Inferior parietal cortex (tissue), 1 donor: ENCODE results near the gene CDH19.

Experiments used
- DNase-seq: peaks from one replicate; pipeline ENCODE4 v3.0.0-alpha.2; 2016; ENCODE audit errors: extremely low spot score

CDH19 gene, protein sequence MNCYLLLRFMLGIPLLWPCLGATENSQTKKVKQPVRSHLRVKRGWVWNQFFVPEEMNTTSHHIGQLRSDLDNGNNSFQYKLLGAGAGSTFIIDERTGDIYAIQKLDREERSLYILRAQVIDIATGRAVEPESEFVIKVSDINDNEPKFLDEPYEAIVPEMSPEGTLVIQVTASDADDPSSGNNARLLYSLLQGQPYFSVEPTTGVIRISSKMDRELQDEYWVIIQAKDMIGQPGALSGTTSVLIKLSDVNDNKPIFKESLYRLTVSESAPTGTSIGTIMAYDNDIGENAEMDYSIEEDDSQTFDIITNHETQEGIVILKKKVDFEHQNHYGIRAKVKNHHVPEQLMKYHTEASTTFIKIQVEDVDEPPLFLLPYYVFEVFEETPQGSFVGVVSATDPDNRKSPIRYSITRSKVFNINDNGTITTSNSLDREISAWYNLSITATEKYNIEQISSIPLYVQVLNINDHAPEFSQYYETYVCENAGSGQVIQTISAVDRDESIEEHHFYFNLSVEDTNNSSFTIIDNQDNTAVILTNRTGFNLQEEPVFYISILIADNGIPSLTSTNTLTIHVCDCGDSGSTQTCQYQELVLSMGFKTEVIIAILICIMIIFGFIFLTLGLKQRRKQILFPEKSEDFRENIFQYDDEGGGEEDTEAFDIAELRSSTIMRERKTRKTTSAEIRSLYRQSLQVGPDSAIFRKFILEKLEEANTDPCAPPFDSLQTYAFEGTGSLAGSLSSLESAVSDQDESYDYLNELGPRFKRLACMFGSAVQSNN

DNA sequence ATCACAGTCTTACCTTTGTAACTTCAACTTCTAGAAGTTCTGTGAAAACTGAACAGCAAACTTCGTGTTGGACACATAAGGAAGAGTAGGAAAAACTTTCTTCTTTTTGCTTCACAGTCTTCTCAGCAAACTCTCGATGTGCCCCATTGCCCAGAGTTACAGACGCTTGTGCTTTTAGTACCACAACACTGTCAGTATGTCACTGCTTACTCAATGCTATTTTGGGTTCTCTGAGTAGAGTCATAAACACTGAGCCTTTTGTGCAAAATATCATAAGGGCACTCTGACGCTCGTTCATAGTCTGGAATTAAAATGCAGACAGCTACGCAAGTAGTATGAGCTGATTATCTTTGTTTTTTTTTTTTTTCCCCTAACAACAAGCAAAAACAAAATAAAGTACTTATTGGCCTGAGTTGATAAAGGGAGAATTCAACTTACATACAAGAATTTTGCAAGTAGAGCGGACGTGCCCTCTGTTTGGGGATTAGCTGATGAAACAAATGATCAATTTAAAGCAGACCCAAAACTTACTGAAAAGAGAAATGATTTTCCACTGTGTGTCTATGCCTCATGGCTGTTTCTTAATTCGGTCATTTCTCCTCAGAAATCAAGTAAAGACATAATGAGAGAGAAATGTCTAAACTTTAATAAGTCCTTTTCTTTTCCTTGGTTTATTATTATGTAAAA lies at the start of gene CDH19:
Gene CDH19, minus strand, starts transcription at position 150 of the 687 bp plus-strand sequence. CDS start 31,886 bp downstream, outside the sequence.
- DNase-seq = peak; percentile 77

DNA sequence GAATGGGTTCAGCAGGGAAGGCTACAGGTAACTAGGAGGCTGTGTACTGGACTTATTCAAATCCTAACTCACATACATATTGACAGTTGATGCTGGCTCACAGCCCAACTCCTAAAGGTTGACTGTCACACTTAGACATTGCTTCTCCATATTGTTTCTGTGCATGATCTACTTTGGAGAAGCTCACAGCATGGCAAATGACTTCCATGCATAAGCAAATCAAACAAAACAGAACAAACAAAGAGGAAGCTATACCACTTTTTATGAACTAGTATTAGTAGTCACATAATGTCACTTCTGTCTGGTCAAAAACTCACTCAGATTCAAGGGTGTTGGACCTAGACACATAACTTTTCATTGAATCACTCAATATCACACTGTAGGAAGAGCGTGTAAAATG lies 43.8 kb upstream of the CDH19 start:
- no peak for DNase-seq

DNA sequence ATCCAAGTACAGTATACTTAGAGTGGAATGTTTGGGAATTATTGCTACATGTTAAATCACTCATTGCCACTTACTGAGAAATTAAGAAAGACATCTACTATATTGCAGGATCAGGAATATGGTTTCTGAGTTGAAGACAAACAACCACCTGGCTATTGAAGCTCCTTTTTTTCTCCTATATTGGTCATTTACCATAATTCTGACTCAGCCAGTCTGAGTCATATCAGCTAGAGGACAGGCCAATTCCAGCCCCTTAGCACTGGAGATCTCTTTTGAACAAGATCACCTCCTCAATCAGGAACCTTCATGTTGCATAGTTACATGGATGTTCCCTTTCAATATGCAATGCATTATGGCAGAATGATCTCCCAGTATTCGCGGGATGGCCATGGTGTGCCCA lies 42.7 kb upstream of the CDH19 start:
- no peak for DNase-seq

DNA sequence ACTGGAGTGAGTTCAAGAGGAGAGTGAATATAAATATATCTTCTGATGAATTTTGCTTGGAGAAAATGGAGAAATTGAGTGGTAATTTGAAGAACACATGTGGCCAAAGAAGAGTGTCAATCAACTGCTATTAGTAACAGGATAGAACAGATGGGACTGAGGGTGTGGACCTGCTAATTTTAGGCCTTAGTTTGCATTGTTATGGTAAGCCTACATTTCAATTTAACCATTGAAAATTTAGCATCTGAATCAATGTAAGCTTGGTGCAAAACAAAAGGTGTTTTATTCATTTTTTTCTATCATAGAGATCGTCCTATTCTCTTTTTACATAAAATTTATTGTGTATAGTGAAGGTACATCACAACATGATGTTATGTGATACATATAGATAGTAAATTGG lies 42.1 kb upstream of the CDH19 start:
- no peak for DNase-seq

DNA sequence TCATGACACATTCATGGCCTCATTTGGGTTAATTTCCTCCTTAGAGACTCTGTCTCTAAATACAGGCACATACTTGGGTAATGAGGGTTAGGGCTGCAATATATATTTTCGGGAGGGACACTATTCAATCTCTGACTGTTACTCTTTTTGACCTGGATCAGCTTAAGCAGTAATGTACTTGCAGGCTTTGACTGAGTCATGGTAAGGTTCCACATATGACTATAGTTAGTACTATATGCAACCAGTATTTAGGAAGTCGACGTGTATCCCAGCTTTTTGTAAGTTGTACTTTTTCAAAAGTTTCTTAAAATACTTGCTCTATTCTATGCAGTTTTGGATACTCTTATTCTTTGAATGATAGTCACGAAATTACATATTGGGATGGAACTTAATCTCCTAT lies 37.2 kb upstream of the CDH19 start:
- DNase-seq = no peak

DNA sequence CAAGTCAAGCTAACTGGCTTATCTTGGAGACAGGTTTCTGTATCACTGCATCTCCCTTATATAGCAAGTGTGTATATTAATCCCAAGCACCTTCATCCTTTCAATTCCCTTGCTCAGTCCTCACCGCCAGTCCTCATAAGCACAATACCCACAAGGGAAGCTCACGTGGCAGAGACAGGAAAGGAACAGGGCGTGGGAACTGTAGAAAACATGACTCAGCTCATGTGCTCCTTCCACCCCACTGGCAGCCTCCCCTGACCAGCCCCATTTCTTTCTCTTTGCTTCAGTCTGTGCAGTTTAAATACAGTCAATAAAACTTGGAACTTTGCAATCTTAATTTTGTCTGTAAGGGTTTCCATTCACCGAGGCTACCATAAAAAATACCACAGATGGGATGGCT lies 36.5 kb upstream of the CDH19 start:
- no peak for DNase-seq

DNA sequence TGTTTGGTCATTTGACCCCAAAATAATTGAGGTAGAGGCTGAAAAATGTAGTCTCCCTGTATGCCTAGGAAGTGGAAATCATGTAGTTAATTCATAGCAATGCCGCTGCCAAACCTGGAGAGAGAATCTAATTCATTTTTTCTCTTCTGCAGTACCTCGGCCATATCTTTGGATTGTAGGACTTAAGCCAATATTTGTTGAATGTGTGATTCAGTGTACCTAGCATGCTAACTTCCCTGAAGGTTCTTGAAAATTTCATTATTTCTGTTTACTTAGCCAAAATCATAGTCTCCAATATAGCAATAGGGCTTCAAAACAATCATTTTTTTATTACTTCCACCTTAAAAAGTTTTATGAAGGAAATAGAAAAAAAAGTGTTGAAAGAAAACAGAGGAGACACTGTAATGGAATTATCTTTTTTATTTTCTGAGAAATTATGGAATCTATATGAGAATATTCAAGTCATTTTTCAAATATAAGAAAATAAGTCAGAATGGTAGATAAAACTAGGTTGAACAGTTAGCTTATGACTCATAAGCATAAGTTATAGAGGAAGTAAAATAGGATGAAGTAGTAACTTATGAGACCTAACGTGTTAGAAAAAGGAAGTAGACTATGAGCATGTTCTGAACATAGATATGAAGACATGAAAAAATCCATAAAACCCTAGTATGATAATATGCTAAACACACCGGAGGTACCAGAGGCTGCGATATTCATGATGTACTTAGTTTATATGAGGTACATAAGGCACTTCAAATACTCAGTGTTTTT lies 35.2 kb upstream of the CDH19 start:
- no peak for DNase-seq

DNA sequence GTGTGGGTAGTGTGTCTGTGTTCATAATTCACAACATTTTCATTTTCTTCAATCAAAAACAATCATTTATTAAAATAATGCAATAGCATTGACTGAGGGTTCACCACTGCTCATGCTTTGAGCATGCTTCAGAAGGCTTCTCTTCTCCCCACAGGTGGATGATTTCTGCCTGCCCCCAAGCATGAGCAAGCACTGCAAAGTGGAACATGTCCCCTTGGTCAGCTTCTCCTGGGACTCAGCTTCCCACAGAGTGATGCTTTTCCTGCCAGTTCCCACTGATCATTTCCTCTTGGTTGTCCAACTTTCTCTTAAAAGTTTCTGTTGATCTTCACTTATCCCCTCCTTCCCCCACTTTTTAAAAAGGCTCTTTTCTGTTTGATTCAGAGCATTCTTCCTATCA lies 31.5 kb upstream of the CDH19 start:
- DNase-seq = no peak

DNA sequence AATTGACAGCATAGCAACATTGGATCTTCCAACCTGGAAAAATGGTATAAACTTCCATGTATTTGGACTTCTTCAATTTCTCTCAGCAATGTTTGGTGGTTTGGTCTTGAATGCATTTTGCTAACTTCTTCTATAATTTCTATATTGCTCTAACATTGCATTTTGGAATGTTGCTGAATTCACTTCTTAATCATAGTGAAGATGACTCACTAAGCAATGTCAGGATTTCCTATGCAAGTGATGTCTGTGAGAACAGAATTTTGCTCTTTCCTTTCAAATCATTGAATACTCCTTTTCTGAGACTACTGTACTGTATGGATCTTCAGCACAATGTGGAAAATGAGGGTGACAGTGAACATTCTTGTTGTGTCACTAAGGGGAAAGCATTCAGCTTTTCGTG lies 28.9 kb upstream of the CDH19 start:
- no peak for DNase-seq

DNA sequence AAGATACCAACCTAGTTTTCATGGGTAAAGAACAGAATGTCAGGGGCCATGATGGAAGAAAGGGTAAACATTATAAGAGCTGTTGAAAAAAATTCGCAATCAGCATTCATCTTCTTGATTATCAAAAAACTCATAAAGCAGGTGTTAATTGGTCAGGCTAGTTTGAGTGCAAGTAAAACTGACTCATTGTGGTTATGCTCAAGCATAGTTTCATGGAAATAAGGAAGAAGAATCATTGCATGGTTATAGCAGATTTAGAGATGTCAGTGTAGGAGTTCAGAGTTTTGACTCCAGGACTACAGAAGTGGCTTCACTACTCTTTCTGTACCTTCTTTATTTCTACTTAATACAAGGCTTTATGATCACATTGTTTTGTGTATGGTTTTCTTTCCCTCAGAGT lies 26.9 kb upstream of the CDH19 start:
- no peak for DNase-seq

DNA sequence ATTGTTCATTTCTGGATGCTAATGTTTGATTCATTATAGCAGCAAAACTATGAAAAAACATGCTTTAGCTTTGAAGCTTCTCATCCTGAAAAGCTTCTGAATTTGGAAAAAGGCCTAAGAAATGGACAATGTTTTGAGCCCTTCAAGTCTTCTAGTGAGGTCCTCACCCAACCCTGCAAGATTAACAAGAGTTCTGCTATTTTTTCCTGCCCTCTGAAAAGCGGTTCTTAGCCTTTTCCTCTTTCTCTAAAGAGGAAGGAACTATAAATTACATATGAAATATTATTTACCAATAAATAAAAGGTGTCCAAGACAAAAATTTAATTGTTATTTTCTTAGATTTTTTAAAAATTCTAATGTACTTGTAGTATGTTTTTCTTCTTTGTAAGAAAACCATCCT lies 19.9 kb upstream of the CDH19 start:
- DNase-seq = no peak

DNA sequence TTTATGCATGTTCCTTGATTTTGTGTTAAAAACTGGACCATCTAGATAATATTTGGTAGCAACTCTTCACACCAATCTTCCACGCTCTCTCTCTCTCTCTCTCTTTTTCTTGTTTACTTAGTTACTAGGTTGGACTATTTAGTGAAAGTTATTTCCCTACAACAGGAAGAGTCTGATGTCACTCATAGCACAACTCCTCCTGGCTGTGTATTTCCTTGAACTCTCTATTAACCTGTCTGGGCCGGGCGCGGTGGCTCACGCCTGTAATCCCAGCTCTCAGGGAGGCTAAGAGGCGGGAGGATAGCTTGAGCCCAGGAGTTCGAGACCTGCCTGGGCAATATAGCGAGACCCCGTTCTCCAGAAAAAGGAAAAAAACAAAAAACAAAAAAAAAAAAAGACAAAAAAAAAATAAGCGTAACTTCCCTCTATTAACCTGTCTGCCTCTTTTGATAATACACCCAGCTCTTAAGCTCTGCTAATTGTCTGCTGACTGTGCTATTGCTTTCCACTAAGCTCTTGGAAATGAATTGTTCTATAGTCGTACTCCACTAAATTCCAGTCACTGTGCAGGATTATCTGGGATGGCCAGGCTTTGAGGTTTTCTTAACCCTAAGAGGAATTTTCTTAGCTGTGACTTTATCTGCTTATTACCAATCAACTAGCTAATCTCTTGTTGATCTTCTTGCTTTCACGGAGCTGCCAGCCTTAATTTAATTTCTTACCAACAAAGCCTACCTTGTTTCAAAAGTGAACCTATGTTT lies 18.1 kb upstream of the CDH19 start:
- no peak for DNase-seq

DNA sequence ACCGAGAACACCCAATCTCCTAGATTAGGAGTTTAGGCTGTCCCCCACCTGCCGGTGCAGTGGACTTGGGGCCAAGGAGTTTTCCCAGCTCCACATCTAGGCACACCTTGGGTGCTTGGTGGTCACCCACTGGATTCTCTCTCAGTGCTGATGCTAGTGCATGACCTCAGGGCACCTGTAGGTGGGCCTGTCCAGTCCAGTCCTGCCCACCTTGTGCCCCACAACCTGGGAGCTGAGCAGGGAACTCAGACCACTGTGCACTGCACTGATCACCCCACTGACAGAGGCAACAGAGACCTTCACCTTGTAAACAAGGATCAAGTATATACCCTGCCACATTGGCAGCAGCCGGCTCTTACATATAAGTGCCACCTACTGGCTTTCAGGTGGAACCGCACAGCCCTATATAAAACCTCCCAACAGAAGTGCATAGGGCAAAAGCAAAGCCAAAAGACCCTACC lies 12.7 kb upstream of the CDH19 start:
- peak; percentile 29 for DNase-seq

DNA sequence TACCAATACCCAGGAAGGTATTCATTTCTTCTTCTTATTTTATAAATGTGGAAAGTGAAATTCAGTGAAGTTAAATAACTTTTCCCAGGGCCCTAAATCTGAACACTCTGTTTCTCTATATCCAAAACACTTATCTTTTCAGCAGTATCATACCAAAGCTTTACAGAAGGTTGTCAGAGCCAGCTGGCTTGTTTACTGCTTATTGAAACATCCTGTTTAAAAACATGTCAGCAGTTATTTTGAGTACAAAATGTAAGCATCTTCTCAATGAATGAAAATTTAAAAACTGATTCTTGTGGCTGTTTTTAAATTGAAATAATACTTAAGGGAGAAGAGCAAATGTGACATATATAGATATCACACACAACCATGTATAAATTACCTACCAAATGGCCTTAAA lies 11.3 kb upstream of the CDH19 start:
- no peak for DNase-seq

DNA sequence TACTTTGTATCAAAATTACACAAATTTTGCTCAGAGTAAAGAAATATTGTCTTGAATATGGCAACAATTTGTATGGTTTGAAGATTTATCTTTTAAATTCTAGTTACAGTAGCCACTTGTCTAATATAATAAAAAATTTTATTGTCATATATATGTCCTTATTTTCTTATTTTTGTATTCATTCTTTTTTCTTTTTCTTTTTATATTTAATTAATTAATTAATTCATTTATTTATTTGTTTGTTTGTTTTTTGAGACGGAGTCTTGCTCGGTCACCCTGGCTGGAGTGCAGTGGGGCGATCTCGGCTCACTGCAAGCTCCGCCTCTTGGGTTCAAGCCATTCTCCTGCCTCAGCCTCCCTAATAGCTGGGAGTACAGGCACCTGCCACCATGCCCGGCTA lies 3.7 kb upstream of the CDH19 start:
- no peak for DNase-seq

DNA sequence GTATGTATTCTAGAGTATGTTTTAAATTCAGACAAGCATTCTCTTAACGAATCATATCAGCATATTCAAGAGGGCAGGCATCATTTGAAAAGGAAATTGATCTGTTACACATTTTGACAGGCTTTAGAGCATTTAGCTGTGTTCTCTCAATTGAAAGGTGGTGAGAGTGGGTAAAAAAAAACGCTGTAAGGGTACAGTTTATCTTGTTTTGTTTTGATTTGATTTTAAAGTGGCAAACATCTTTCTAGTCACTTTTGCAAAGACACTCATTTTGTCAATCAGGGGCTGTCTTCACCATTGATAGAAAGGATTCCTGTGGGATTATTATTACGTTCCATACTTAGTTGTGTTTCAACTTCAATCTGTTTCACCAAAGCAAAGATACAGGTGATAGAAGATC lies 2.2 kb downstream of the CDH19 start:
- DNase-seq = no peak

DNA sequence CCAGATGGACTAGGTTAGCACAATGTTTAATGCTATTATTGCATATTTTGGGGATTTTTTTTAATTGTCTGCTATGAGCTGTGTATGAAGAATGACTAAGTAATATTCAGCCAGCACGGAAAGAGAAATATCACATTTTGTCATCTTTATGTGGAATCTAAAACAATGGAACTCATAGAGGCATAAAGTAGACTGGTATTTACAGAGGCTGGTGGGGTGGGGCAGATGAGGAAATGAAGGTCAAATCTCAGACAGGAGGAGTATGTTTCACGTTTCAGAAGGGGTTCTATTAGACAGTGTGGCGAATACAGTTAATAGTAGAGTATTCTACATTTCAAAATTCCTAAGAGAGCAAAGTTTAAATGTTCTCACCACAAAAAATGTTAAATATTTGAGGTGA lies 4.7 kb downstream of the CDH19 start:
- no peak for DNase-seq

DNA sequence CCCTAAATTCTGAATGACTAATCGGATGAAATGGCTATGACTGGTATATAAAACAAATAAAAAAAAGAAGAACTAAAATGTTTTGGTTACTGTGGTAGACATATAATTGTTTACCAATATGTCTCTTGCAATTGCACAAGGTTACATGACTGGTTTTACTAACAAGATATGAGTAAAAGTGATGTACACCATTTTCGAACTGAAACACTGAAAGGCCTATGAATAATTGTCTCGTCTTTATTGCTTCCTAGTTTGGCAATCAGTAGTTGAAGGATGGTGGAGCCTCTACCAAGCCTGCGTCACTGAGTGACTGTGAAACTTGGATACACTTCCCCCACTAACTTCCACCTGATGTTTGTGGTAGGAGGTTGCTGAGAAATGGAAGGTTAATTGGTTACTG lies 16.5 kb downstream of the CDH19 start:
- DNase-seq = no peak

DNA sequence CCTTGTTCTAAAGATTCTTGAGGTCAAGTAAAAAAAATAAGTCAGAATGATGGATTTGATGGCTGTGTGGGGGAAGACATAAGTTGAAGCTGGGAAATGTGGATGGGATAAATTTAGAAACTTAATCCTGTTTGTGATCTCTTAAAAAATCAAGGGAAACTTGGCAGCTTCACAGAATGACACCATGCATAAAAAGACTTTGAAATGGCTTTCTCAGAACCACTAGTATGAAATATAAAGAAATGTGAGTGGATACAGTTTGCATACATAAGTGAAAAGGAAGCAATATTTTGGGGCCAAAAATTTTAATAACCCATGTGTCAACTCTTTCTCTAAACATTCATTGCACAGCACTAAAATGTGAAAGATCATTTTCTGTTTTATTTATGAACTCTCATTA lies 21.7 kb downstream of the CDH19 start:
- no peak for DNase-seq

DNA sequence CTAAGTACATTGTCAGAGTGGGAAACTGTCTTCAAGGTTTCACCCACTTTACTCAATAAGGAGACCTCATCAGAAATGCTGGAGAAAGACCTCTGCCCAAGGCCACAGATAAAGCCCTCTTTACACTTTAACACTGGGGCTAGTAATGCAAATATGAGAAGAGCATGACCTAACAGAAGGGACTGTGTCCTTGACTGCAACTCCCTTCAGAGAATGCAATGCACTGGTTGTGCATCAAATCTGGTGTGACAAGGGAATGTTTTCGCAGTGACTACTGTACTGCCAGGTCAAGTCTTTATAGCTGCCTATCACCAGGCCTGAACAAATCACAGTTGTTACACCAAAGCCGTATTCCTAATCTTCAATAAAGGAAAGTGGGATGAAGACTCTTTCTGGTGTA lies 28.6 kb downstream of the CDH19 start:
- no peak for DNase-seq

DNA sequence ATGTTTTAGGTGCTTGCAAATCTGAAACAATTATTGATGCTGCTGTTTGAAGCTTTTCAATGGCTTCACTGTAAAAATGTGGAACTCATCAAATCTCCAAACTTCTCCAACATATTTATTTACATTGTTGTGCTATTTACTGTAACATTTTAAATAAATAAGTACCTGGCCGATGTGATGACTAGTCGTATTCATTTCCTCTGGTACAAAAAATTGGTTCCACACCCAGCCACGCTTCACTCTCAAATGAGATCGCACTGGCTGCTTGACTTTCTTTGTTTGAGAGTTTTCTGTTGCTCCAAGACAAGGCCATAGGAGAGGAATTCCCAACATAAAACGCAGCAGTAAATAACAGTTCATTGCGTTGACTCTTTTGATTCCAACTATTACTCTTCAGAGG lies 32.0 kb downstream of the CDH19 start:
- DNase-seq = peak; percentile 47
